MG63 (cell line): ENCODE results near the gene NUP210L. TPM values are rescaled to one million over a fixed set of nuclear protein-coding genes. Genes with fewer than 3 reads are reported as not detected.
"Not testable (repeated sequence)": the region's sequence is repeated elsewhere in the genome, so short reads cannot be mapped to it uniquely, and the experiment has no call there.

Experiments used
- DNase-seq: peaks from one replicate; pipeline ENCODE4 v3.0.0-alpha.2; 2020
- H3K27me3 ChIP-seq: fragments of 250-450 bp; sonication (Bioruptor Pico); 2 replicates; pipeline ENCODE4 v1.5.1; 2020; ENCODE audit warnings: mild to moderate bottlenecking, moderate library complexity
- H3K36me3 ChIP-seq: fragments of 250-450 bp; sonication (Bioruptor Pico); 2 replicates; pipeline ENCODE4 v1.5.1; 2020; ENCODE audit warnings: mild to moderate bottlenecking, moderate library complexity
- H3K4me3 ChIP-seq: fragments of 250-450 bp; sonication (Bioruptor Pico); 2 replicates; pipeline ENCODE4 v1.5.1; 2020; ENCODE audit warnings: mild to moderate bottlenecking, moderate library complexity
- H3K9me3 ChIP-seq: fragments of 250-450 bp; sonication (Bioruptor Pico); 2 replicates; pipeline ENCODE4 v1.5.1; 2020; ENCODE audit warnings: mild to moderate bottlenecking, moderate library complexity
- total RNA-seq: library from RNA; depleted of rRNA; stranded (reverse); fragments of >200 nt; shearing (Covaris generic); gene quantifications from 2 replicates; pipeline ENCODE4 v1.2.3, GENCODE V29; 2014; ENCODE audit warnings: low replicate concordance

Gene NUP210L
- total RNA-seq, 1 experiment from 2014 or later = not detected

DNA sequence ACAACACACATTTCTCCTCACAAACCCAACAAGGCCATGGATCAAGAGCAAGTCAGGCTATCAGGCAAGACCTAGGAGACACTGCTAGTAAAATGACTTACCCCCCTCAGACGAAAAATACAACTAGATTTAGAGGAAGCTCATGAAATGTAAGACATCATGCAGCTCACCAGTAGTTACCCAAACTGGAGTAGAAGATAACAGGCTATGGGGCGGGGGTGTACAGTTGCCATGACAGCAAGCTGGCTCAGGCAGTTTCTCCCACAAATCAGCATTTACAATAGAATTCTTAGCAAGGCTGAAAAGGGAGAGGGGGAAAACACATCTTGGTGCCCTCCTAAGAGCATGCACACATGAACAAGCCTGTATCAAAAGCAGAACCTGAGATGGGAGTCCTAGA lies 23.1 kb upstream of the NUP210L start:
- H3K4me3 ChIP-seq = no peak overlapping the region
- H3K9me3 ChIP-seq = no peaks in the 10 kb centered on the region
- peaks cover 89% of the 10 kb centered on the region for H3K36me3 ChIP-seq
- no peaks in the 10 kb centered on the region for H3K27me3 ChIP-seq
- DNase-seq = no peak

DNA sequence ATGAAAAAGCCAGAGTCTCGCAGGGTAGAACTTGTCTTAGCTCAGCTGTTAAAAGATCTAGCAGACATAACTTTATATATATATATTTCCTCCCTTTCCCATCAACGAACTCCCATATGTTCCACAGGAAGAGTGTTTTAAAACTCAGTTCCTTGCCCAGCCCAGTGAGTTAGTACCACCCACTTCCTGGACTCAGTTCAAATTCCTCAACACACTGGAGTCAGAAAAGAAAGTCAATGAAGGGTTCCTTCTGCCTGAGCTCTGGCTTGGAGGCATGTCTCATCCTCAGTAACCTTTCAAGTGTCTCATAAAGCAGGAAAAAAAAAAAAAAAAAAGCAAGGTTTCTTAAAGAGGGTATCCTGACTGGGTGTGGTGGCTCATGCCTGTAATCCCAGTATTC lies 21.5 kb upstream of the NUP210L start:
- no peaks in the 10 kb centered on the region for H3K9me3 ChIP-seq
- H3K27me3 ChIP-seq = no peaks in the 10 kb centered on the region
- DNase-seq = peak; percentile 35
- H3K4me3 ChIP-seq = no peak overlapping the region
- H3K36me3 ChIP-seq = peaks cover 90% of the 10 kb centered on the region

GRCh38 chr1:154174654-154175053 lies 19.8 kb upstream of the NUP210L start:
- Histone ChIP-seq H3K36me3 (peaks cover 94% of the 10 kb centered on the region), H3K4me3 (no peak overlapping the region), H3K9me3 (no peaks in the 10 kb centered on the region), H3K27me3 (no peaks in the 10 kb centered on the region)
- no peak for DNase-seq

DNA sequence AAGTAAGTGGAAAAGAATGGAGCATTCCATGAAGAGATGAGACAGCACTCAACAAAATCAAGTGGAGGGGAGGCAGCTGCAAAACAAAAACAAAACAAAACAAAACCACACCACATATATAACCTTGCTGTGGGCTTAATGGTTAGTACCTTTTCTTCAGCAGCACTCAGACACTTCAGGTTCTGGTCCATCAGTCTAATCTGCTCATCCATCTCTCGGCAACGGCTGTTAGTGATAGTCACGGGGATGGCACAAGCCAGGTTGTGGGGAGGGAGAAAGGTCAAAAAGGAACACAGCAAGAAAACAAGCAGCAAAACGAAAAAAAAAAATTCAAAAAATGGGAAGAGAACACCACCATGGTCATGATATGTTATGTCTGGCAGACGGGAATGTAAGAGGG lies 17.0 kb upstream of the NUP210L start:
- Histone ChIP-seq H3K27me3 (no peaks in the 10 kb centered on the region), H3K4me3 (no peak overlapping the region), H3K36me3 (peaks cover 94% of the 10 kb centered on the region), H3K9me3 (no peaks in the 10 kb centered on the region)
- no peak for DNase-seq

DNA sequence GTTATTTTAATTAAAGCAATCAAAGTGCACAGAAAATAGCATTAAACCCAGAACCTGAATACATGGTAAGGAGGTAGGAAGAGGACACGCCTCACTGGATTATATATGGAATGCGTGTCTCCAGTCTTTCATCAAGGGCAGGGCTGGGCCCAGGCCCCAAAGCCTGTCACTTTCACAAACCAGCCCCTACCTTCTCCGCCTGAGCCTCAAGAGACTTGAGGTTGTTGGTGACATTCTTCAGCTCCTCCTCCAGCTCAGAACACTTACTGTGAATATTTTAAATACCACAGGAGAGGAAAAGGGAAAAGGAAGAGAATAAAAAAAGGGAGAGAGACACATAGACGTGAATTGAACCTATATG lies 16.3 kb upstream of the NUP210L start:
- Histone ChIP-seq H3K9me3 (no peaks in the 10 kb centered on the region), H3K4me3 (no peak overlapping the region), H3K27me3 (no peaks in the 10 kb centered on the region), H3K36me3 (peaks cover 97% of the 10 kb centered on the region)
- no peak for DNase-seq

GRCh38 chr1:154170547-154171222 lies 15.8 kb upstream of the NUP210L start:
- H3K4me3 ChIP-seq = no peak overlapping the region
- peaks cover 97% of the 10 kb centered on the region for H3K36me3 ChIP-seq
- DNase-seq = no peak
- no peaks in the 10 kb centered on the region for H3K9me3 ChIP-seq
- no peaks in the 10 kb centered on the region for H3K27me3 ChIP-seq

GRCh38 chr1:154167461-154167860 lies 12.6 kb upstream of the NUP210L start:
- H3K4me3 ChIP-seq = no peak overlapping the region
- peaks cover 100% of the 10 kb centered on the region for H3K36me3 ChIP-seq
- no peaks in the 10 kb centered on the region for H3K27me3 ChIP-seq
- no peak for DNase-seq
- no peaks in the 10 kb centered on the region for H3K9me3 ChIP-seq

DNA sequence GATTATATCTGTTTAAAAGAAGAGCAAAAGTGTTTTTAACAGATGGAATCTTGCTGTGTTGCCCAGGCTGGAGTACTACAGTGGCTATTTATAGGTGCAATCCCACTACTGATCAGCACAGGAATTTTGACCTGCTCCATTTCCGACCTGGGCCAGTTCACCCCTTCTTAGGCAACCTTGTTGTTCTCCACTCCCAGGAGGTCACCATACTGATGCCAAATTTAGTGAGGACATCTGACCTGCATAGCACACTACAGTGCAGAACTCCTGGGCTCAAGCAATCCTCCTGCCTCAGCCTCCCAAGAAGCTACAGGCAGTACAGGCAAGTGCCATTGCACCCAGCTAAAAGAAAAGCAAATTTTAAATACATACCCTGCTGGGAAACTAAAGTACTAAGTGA lies 11.3 kb upstream of the NUP210L start:
- no peaks in the 10 kb centered on the region for H3K27me3 ChIP-seq
- H3K4me3 ChIP-seq = no peak overlapping the region
- no peaks in the 10 kb centered on the region for H3K9me3 ChIP-seq
- no peak for DNase-seq
- peaks cover 98% of the 10 kb centered on the region for H3K36me3 ChIP-seq

DNA sequence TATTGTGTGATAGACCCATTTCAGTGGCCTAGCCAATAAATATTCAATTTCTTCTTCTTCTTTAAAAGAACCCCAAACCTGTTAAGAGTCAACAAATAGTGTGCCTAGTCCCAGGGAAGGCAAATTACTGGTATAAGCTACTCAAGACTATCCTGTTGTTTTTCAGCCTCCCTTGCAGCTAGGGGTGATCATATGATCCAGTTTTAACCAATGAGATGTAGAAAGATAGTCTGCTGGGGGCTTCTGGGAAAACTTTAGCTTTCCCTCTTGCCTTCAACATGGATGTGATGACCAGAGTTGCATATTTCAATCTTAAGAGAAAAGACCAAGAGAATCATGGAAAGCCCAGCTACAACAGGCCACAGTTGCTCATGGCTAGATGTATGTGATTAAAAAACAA lies 4.7 kb upstream of the NUP210L start:
- no peak overlapping the region for H3K4me3 ChIP-seq
- no peak for DNase-seq
- peaks cover 94% of the 10 kb centered on the region for H3K36me3 ChIP-seq
- H3K9me3 ChIP-seq = no peaks in the 10 kb centered on the region
- no peaks in the 10 kb centered on the region for H3K27me3 ChIP-seq

DNA sequence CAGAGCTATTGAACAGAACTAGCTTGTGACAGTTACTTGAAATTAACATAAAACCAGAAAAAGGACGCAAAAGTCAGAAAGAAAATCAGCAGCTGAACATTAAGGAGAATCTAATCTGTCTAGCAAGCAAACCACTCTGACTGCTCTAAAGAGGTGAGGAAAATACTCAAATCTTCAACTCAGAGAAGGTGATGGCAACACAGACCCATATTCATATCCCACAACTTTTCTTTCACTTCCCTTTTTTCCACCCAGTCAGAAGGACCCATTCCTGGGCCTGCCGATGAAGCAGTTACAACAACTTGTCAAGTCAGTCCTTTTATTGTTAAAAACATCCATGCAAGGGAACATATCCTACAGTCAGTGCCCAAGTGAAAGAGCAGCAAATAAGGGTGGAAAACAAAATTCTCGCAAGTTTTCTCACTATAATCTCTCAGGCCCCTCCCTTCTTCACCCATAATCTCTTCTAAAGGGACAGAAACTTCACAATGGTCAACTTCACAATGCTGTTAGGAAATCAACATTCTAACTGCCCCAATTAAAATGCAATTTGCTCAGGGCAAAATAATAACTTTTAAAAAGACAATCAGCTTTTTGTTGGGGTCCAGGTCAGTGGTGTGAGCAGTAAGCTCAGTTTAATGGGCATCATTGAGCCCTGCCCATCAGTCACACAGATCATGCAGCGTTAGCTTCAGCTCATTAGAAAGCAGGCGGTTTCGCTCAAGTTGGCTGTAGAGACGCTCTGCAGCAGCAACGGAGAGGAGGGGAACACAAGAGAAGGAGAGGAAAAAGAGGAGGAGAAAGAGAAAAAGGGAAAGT lies 3.6 kb upstream of the NUP210L start:
- Histone ChIP-seq H3K27me3 (no peaks in the 10 kb centered on the region), H3K9me3 (no peaks in the 10 kb centered on the region), H3K36me3 (peaks cover 84% of the 10 kb centered on the region), H3K4me3 (no peak overlapping the region)
- DNase-seq = no peak

- Histone ChIP-seq H3K27me3 (no peaks in the 10 kb centered on the region), H3K4me3 (no peak overlapping the region), H3K9me3 (no peaks in the 10 kb centered on the region), H3K36me3 (peaks cover 76% of the 10 kb centered on the region)
- DNase-seq = no peak
Observed at GRCh38 chr1:154157520-154158306, 2.8 kb upstream of the NUP210L start.

- Histone ChIP-seq H3K9me3 (no peaks in the 10 kb centered on the region), H3K4me3 (no peak overlapping the region), H3K36me3 (peaks cover 57% of the 10 kb centered on the region), H3K27me3 (no peaks in the 10 kb centered on the region)
- DNase-seq = no peak
Observed at GRCh38 chr1:154155251-154155650, 378 bp upstream of the NUP210L start.

DNA sequence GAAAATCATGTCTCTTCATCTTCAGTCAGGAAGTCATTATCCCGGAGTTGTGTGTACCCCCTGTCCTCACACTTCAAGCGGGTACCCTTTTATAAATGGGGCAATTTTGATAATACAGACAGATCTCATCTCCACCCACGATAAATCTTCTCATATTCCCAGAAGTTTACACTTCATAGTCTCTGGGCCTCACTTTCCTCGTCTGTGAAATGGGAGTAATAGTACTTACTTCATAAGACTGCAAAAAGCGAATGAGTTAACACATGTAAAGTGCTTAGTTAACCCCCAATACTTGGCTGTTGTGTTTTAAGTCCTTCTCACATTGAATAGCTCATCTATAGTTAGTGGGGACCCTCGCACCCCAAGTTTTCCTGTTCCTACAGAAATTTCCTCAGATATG lies 820 bp downstream of the NUP210L start:
- no peaks in the 10 kb centered on the region for H3K9me3 ChIP-seq

DNA sequence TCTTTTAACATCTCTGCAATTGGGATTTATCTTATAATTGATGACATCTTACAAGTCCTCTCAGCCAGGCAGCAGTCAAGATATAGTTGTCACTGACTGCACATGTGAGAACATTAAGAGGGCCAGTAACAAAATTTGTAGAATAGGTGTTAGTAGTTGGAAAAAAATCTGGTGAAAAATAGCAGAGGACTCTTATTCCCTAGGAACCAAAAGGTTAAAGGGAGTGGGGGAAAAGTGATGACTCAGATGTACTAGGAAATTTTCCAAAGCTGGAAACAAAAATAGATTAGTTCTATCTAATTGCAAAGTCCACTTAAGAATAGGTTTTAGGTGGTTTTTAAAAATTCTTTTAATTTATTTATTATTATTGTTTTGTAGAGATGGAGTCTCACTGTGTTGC lies 3.6 kb downstream of the NUP210L start:
- H3K9me3 ChIP-seq = no peaks in the 10 kb centered on the region
- no peaks in the 10 kb centered on the region for H3K27me3 ChIP-seq
- DNase-seq = no peak
- no peak overlapping the region for H3K4me3 ChIP-seq
- peaks cover 18% of the 10 kb centered on the region for H3K36me3 ChIP-seq

More for the DNA sequence above, 820 bp downstream of the NUP210L start:
- H3K27me3 ChIP-seq = no peaks in the 10 kb centered on the region
- peaks cover 45% of the 10 kb centered on the region for H3K36me3 ChIP-seq
- no peak overlapping the region for H3K4me3 ChIP-seq
- no peak for DNase-seq

DNA sequence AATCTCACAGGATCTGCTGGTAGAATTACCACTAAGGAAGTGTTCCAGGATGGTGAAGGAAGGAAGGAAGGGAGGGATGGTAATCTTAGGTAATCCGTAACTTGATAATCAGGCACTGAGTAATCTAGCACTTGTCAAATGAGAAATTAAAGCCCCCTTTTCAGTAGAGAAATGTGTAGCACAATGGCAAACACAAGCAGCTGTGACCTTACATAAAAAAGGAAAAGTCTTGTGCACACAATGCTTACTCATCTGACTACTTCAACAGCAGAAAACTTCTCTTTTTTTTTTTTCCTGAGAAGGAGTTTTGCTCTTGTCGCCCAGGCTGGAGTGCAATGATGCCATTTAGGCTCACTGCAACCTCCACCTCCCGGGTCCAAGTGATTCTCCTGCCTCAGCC lies 6.1 kb downstream of the NUP210L start:
- Histone ChIP-seq H3K9me3 (no peaks in the 10 kb centered on the region), H3K27me3 (no peaks in the 10 kb centered on the region), H3K36me3 (no peaks in the 10 kb centered on the region), H3K4me3 (no peak overlapping the region)
- DNase-seq = no peak

DNA sequence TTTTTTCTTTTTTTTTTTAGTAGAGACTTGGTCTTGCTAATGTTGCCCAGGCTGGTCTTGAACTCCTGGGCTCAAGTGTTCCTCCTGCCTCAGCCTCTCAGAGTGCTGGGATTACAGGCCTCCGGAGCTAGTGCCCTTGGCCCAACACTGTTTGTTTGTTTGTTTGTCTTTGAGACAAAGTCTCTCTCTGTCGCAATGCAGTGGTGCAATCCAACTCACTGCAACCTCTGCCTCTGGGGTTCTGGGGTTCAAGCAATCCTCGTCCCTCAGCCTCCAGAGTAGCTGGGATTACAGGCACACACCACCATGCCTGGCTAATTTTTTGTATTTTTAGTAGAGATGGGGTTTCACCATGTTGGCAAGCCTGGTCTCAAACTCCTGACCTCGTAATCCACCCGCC lies 7.4 kb downstream of the NUP210L start:
- H3K36me3 ChIP-seq, H3K27me3 ChIP-seq, H3K4me3 ChIP-seq, H3K9me3 ChIP-seq, DNase-seq: not testable (repeated sequence)

- no peaks in the 10 kb centered on the region for H3K9me3 ChIP-seq
- no peaks in the 10 kb centered on the region for H3K27me3 ChIP-seq
- no peak for DNase-seq
- no peaks in the 10 kb centered on the region for H3K36me3 ChIP-seq
- H3K4me3 ChIP-seq = no peak overlapping the region
Observed at GRCh38 chr1:154145986-154146385, 8.9 kb downstream of the NUP210L start.
